NCI-H1092 (cell line): ENCODE results near the gene CDK13.
A peak's percentile ranks its signal among the peaks of the same experiment; 100 is the strongest.
"Not testable (repeated sequence)": the region's sequence is repeated elsewhere in the genome, so short reads cannot be mapped to it uniquely, and the experiment has no call there.

Experiments used
- DNase-seq: peaks from one replicate; lab custom pipeline; 2025; lab: John Stamatoyannopoulos, UW

Gene CDK13

GRCh38 chr7:39949971-39950472 lies at the start of gene CDK13:
Gene CDK13 (plus strand): TSS chr7:39950256. CDS start chr7:39950642, 386 bp downstream.
- peak; percentile 82 for DNase-seq

GRCh38 chr7:39904077-39904486 lies 46.0 kb upstream of the CDK13 start:
- no peak for DNase-seq

GRCh38 chr7:39908141-39908540 lies 41.9 kb upstream of the CDK13 start:
- DNase-seq, result no peak

GRCh38 chr7:39908973-39909372 lies 41.1 kb upstream of the CDK13 start:
- DNase-seq, result no peak

GRCh38 chr7:39909526-39909925 lies 40.5 kb upstream of the CDK13 start:
- no peak for DNase-seq

- no peak for DNase-seq
Observed at GRCh38 chr7:39910108-39910869, 39.8 kb upstream of the CDK13 start.

GRCh38 chr7:39911167-39911566 lies 38.9 kb upstream of the CDK13 start:
- no peak for DNase-seq

GRCh38 chr7:39915847-39916246 lies 34.2 kb upstream of the CDK13 start:
- DNase-seq, result not testable (repeated sequence)

GRCh38 chr7:39919646-39920045 lies 30.4 kb upstream of the CDK13 start:
- DNase-seq, result no peak

- no peak for DNase-seq
Observed at GRCh38 chr7:39921506-39922175, 28.4 kb upstream of the CDK13 start.

- no peak for DNase-seq
Observed at GRCh38 chr7:39922580-39922979, 27.5 kb upstream of the CDK13 start.

GRCh38 chr7:39923091-39923490 lies 27.0 kb upstream of the CDK13 start:
- DNase-seq, result no peak

GRCh38 chr7:39924122-39924521 lies 25.9 kb upstream of the CDK13 start:
- no peak for DNase-seq

GRCh38 chr7:39926111-39926510 lies 23.9 kb upstream of the CDK13 start:
- DNase-seq, result no peak

GRCh38 chr7:39927018-39927417 lies 23.0 kb upstream of the CDK13 start:
- DNase-seq, result no peak

- DNase-seq, result no peak
Observed at GRCh38 chr7:39934132-39934531, 15.9 kb upstream of the CDK13 start.

GRCh38 chr7:39936761-39937160 lies 13.3 kb upstream of the CDK13 start:
- no peak for DNase-seq

- no peak for DNase-seq
Observed at GRCh38 chr7:39937366-39938153, 12.5 kb upstream of the CDK13 start.

- no peak for DNase-seq
Observed at GRCh38 chr7:39942883-39943282, 7.2 kb upstream of the CDK13 start.

- DNase-seq, result no peak
Observed at GRCh38 chr7:39946693-39947092, 3.4 kb upstream of the CDK13 start.

- no peak for DNase-seq
Observed at GRCh38 chr7:39948375-39948955, 1.6 kb upstream of the CDK13 start.
